Spleen (tissue), 11 donors: ENCODE data around the gene SETD1A. TPM values are rescaled to one million over a fixed set of nuclear protein-coding genes. Genes with fewer than 3 reads are reported as not detected.

Experiments
- DNase-seq: peaks from one replicate; pipeline ENCODE4 v3.0.0-alpha.2; 2020
- H3K27ac ChIP-seq, 8 donors: fragments of 200-600 bp; sonication (generic) in 7 of 8; 1 replicate in 4 of 8; 2 replicates in 4 of 8; pipeline versions ENCODE4 v1.5.0 to v1.8.0; 2016 to 2021; ENCODE audit warnings: inconsistent platforms in 4 of 8, mild to moderate bottlenecking in 4 of 8, moderate library complexity in 1 of 8
- H3K27me3 ChIP-seq, 7 donors: fragments of 200-600 bp; sonication (generic) in 6 of 7; replicated peaks in 1 of 7; 1 replicate in 4 of 7; 2 replicates in 3 of 7; pipeline versions ENCODE4 v1.5.0 to v1.8.0; 2016 to 2021; ENCODE audit warnings: inconsistent platforms in 3 of 7, mild to moderate bottlenecking in 1 of 7
- H3K36me3 ChIP-seq, 6 donors: fragments of 200-600 bp; sonication (generic) in 5 of 6; 1 replicate in 4 of 6; 2 replicates in 2 of 6; pipeline versions ENCODE4 v1.5.0 to v1.8.0; 2016 to 2021; ENCODE audit warnings: inconsistent platforms in 2 of 6
- H3K4me1 ChIP-seq, 6 donors: fragments of 200-600 bp; sonication (generic) in 5 of 6; 1 replicate in 3 of 6; 2 replicates in 3 of 6; pipeline versions ENCODE4 v1.5.0 to v1.8.0; 2016 to 2021; ENCODE audit warnings: inconsistent platforms in 3 of 6
- H3K4me3 ChIP-seq, 8 donors: fragments of 200-600 bp; sonication (generic) in 7 of 8; 1 replicate in 4 of 8; 2 replicates in 4 of 8; pipeline versions ENCODE4 v1.5.0 to v1.8.0; 2016 to 2021; ENCODE audit warnings: inconsistent platforms in 4 of 8, mild to moderate bottlenecking in 4 of 8, moderate library complexity in 2 of 8
- H3K9me3 ChIP-seq, 8 donors: fragments of 200-600 bp; sonication (generic) in 7 of 8; 1 replicate in 4 of 8; 2 replicates in 4 of 8; pipeline versions ENCODE4 v1.5.0 to v1.8.0; 2016 to 2021; ENCODE audit warnings: inconsistent platforms in 4 of 8
- CTCF ChIP-seq, 11 experiments: fragments of 200-600 bp in 7 of 11; fragments of 450-650 bp in 4 of 11; sonication (generic) in 4 of 11; IDR thresholded peaks in 8 of 11; conservative IDR thresholded peaks in 3 of 11; 1 replicate in 7 of 11; 2 replicates in 4 of 11; pipeline versions ENCODE4 v1.4.0 to v1.8.0; 2016 to 2021; ENCODE audit warnings: antibody characterized with exemption in 11 of 11, inconsistent platforms in 4 of 11, mild to moderate bottlenecking in 1 of 11
- POLR2A ChIP-seq, 3 donors: fragments of 450-650 bp; IDR thresholded peaks; one replicate each; pipeline ENCODE4 v1.5.1; 2017; ENCODE audit warnings: antibody characterized with exemption in 3 of 3, mild to moderate bottlenecking in 1 of 3
- POLR2AphosphoS5 ChIP-seq, 3 donors: sonication (generic); formaldehyde crosslinking; IDR thresholded peaks; one replicate each; pipeline ENCODE4 v1.5.1; 2017; ENCODE audit warnings: antibody characterized with exemption in 3 of 3
- WGBS, 5 donors: extraction: QIAGEN DNeasy Blood & Tissue Kit in 3 of 5; methylation state at CpG; one replicate each; pipeline versions ENCODE4 v1.1.5 to v1.1.7; 2013 to 2018; 5-methylcytosine and 5-hydroxymethylcytosine counted together
- intact Hi-C: fragments of 100-400 bp; cut with DNase I; formaldehyde crosslinking; loops from one replicate; pipeline ENCODE4 v1.15.0; 2023; ENCODE audit warnings: low total_unique reads
- polyA plus RNA-seq, 3 donors: library from polyadenylated mRNA; stranded (reverse); fragments of 200-250 nt; gene quantifications; one replicate each; pipeline ENCODE4 v1.2.1, GENCODE V29; 2013
- total RNA-seq, 7 donors: library from RNA; depleted of rRNA in 3 of 7; stranded (reverse); fragments of >200 nt in 3 of 7; fragmentation: NEBNext Ultra II Directional in 4 of 7; extraction: Animal tissue kit (Norgen Biotek cat#: 25700) in 4 of 7; gene quantifications; one replicate each; pipeline versions ENCODE4 v1.1.0 to v1.2.1, GENCODE V29; 2016 to 2021
- donor health status: healthy with polysubstance abuse.
- donor health status: DM: no; HTN: no; CAD: no; lungs with moderate emphysema.
- donor health status: DM: no; HTN: no; CAD: no.
- donor health status: Bipolar disorder and iron deficiency.
- donor health status: healthy.
- donor health status: DM: no; HTN: no; CAD: no.
- donor health status: DM: yes; HTN: yes; CAD: no.

SETD1A gene
- total and polyA plus RNA-seq, 10 donors = 4.8 to 24.9 (median 14.7) TPM

- Histone ChIP-seq H3K27ac (no peak overlapping the region), H3K27me3 (no peaks in the 10 kb centered on the region), H3K4me1 (peaks cover 0 to 12% (median 0%) of the 10 kb centered on the region in 6 donors), H3K36me3 (peaks cover 7 to 100% (median 99%) of the 10 kb centered on the region in 6 donors), H3K4me3 (no peak overlapping the region), H3K9me3 (no peaks in the 10 kb centered on the region)
- DNase-seq = no peak
- intact Hi-C loops = no loop called here
- no peak for TF ChIP-seq POLR2AphosphoS5 (IDR thresholded peaks at IDR 0.05)
- no peak for TF ChIP-seq POLR2A (IDR thresholded peaks at IDR 0.05)
- TF ChIP-seq CTCF (IDR thresholded peaks at IDR 0.05 in 8 of 11, conservative IDR thresholded peaks at IDR 0.05 in 3 of 11) = no peak
- WGBS, 5 donors = 92 to 99% (median 95%) methylated on average over 4 of the region's 4 CpGs
Observed at GRCh38 chr16:30967795-30968194, 10.2 kb downstream of the SETD1A start.

GRCh38 chr16:30969246-30969842 is 11.8 kb downstream of the SETD1A start:
- Histone ChIP-seq H3K27me3 (no peaks in the 10 kb centered on the region), H3K9me3 (no peaks in the 10 kb centered on the region), H3K4me1 (peaks cover 0 to 9% (median 0%) of the 10 kb centered on the region in 6 donors), H3K36me3 (peaks cover 7 to 100% (median 99%) of the 10 kb centered on the region in 6 donors), H3K27ac (no peak overlapping the region), H3K4me3 (no peak overlapping the region)
- WGBS, 5 donors = 91 to 97% (median 93%) methylated on average over 19 of the region's 19 CpGs
- intact Hi-C loops = no loop called here
- peak in 1 of 3 donors; percentile 48 for TF ChIP-seq POLR2AphosphoS5 (IDR thresholded peaks at IDR 0.05)
- TF ChIP-seq POLR2A (IDR thresholded peaks at IDR 0.05) = no peak
- DNase-seq = no peak

- peaks cover 5 to 100% (median 99%) of the 10 kb centered on the region in 6 donors for H3K36me3 ChIP-seq
Observed at GRCh38 chr16:30971298-30971697, 13.7 kb downstream of the SETD1A start.

GRCh38 chr16:30972872-30973271 is 15.3 kb downstream of the SETD1A start:
- Histone ChIP-seq H3K27ac (no peak overlapping the region), H3K4me1 (no peaks in the 10 kb centered on the region), H3K36me3 (peaks cover 5 to 100% (median 98%) of the 10 kb centered on the region in 6 donors), H3K4me3 (no peak overlapping the region), H3K27me3 (no peaks in the 10 kb centered on the region), H3K9me3 (no peaks in the 10 kb centered on the region)
- intact Hi-C loops = no loop called here
- DNase-seq = no peak
- TF ChIP-seq POLR2AphosphoS5 (IDR thresholded peaks at IDR 0.05) = no peak
- TF ChIP-seq CTCF (IDR thresholded peaks at IDR 0.05 in 8 of 11, conservative IDR thresholded peaks at IDR 0.05 in 3 of 11) = no peak
- no peak for TF ChIP-seq POLR2A (IDR thresholded peaks at IDR 0.05)
- WGBS, 5 donors = 77 to 94% (median 87%) methylated on average over 7 of the region's 7 CpGs

More at GRCh38 chr16:30971298-30971697, 13.7 kb downstream of the SETD1A start:
- no peak overlapping the region for H3K4me3 ChIP-seq
- intact Hi-C loops = no loop called here
- H3K27ac ChIP-seq = no peak overlapping the region
- no peaks in the 10 kb centered on the region for H3K9me3 ChIP-seq
- no peak for DNase-seq
- TF ChIP-seq CTCF (IDR thresholded peaks at IDR 0.05 in 8 of 11, conservative IDR thresholded peaks at IDR 0.05 in 3 of 11) (no peak), POLR2AphosphoS5 (IDR thresholded peaks at IDR 0.05) (peak in 1 of 3 donors; percentile 45)
- no peaks in the 10 kb centered on the region for H3K27me3 ChIP-seq
- H3K4me1 ChIP-seq = no peaks in the 10 kb centered on the region
- 92 to 96% (median 95%) methylated on average over 14 of the region's 14 CpGs for WGBS, 5 donors
